GM19467 (cell line): ENCODE data around the gene CACNB4.
A peak's percentile ranks its signal among the peaks of the same experiment; 100 is the strongest.

Experiments used
- ATAC-seq: cut with Tn5 transposase; IDR thresholded peaks from one replicate; pipeline ENCODE4 v1.9.1; 2021; ENCODE audit warnings: mild to moderate bottlenecking, moderate library complexity; ENCODE audit not compliant: unreplicated experiment

The CACNB4 gene

GRCh38 chr2:152089238-152089637 is 9.6 kb downstream of the CACNB4 start:
- no peak for ATAC-seq

GRCh38 chr2:152088006-152088405 is 10.8 kb downstream of the CACNB4 start:
- ATAC-seq, result no peak

- no peak for ATAC-seq
These were observed 12.6 kb downstream of the CACNB4 start for GRCh38 chr2:152086231-152086630.

- ATAC-seq, result no peak
These were observed 14.8 kb downstream of the CACNB4 start for GRCh38 chr2:152084076-152084475.

DNA sequence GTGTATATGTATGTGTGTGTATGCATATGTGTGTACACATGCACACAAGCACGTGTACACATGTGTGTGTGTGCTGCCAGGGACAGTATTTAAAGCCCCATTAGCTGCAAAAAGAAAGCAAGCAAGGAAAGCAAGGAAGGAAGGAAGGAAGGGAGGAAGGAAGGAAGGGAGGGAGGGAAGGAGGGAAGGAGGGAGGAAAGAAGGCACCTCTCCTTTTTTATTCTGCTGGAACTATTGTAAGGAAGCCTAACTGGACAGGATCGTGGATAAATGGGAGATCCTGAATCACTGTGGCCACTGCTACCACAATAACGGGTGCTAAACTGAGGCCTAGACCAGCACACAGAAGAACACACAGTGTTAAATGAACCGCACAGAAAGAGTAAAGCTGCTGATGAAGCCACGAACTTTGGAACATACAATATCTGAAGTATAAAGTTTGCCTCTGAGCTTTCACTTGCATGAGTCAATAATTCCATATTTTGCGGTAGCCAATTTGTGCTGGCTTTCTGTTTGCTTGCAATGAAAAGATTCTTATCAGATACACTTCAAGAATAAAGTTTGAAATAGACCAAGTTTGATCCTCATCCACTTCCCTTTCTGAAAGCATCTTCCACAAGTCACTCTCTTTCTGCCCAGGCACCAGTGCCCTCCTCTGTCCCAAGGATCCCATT is 15.5 kb downstream of the CACNB4 start:
- ATAC-seq, result no peak

DNA sequence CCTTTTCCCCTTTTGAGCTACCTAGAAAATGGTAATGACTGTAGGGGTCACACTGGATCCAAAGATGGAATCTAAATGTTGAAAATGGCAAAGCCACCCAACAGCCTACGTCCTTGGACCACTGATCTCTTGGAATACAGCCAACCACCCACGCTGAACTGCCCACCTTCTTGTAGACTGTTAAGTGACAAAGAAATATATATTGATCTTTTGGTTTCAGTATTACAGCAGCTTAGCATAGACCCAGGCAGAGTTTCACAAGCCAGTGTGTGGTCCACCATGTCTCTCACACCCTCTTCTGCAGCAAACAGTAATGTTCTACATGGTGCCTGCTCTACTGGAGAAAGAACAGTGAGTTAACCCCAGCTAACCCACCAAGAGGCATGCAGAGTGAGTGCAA is 20.2 kb downstream of the CACNB4 start:
- ATAC-seq, result peak; percentile 68

DNA sequence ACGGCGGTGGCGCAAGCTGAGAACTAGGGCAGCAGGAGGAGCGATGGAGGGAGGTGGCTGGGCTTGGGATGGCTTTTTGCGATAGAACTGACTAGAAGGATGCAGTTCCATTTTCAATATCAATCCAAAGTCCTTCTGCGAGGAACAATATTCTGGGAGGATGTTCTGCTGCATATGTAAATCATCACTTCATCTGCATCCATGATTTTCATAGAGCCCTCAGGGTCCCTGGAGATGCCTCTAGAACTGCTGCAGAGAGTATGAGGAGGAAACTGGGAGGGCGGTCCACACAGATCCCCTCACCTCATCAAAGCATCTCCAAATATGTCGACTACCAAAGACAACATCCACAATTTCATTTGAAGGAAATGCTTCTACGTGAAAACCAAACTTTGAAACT is 20.8 kb downstream of the CACNB4 start:
- no peak for ATAC-seq

GRCh38 chr2:152075461-152076050 is 23.3 kb downstream of the CACNB4 start:
- no peak for ATAC-seq

DNA sequence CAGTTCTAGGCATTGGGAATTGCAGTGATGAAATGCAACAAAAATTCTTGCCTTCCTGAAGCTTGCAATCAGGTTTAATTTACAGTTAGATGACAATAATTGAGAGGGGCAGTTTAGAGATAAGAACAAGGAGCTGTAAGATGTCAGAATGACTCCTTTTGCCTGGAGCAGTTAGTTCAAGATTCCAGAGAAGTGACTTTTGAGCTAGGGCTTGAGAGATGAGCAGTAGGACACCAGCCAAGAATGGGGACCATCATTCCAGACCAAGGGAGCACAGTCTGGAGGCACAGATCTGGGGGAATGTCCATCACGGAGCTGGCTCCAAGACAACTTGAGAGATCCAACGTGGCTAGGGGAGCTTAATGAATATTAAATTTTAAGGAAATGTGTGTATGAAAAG is 26.8 kb downstream of the CACNB4 start:
- ATAC-seq, result no peak

DNA sequence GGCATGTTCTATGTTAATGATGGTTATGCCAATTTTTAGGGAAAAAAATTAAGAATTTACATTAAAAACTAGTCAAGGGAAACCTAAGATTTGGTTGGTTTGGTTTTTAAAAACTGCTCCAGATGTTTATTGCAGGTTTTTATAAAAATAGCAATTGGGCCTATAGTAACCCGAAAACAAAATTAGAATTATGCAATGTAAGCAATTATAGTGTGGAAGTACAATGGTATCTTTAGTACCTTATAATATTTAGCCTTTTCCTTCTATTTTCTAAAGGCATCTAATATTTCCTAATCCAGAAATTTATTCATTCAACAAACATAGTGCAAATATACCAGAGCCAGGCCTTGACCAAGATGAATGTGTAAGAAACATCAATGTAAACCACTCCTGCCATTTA is 27.3 kb downstream of the CACNB4 start:
- ATAC-seq, result no peak

DNA sequence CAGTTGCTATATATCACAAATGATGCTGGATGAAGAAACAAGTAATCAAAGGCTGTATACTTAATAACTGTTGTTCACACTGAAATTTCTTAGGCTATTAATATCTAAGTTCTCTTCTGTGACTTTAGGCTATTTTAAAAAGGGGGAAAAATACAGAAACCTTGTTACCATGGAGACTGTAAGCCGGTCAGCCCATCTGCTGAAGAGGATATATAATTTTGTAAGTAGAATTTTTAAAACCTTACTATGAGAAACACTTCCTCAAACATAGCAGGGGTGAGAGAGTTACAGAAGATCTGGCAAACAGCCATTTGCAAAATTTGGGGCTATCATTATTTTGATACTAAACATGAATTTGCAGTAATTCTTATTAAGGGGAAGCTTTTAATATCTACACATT is 27.8 kb downstream of the CACNB4 start:
- ATAC-seq, result no peak

DNA sequence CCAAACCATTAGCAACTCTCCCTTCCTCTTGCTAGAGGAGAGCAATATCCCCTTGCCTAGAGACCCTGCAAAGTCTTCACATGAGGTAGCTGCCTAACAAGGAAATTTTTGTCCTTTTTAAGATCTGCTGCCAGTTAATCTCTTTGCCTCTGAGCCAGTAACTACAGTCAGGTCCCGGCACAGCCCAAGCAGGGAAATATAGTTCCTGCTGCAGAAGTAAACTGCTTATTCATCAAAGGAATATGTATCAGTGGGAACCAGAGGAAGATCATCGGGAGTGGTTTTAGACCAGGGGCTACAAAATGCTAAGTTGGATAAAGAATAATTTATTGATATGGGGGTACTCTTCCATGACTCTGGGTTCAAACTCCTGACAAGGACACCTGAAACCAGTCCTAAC is 30.6 kb downstream of the CACNB4 start:
- no peak for ATAC-seq

GRCh38 chr2:152067823-152068222 is 31.0 kb downstream of the CACNB4 start:
- ATAC-seq, result no peak

DNA sequence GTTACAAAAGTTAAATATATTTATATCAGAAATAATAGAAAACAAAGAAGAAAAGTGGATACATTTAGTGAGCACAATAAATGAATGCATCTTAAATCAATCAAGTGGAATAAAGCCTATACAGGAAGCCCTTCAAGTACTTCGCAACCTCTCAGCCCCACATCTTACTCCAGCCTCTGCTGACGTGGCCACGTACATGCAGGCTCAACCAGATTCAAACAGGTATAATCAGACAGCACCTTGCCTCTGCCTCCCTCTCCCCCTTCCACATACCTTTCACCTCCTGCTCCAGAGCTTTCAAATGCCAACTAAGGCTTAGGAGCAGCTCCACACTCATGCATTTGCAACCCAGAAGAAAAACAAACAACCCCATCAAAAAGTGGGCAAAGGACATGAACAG is 32.9 kb downstream of the CACNB4 start:
- no peak for ATAC-seq

DNA sequence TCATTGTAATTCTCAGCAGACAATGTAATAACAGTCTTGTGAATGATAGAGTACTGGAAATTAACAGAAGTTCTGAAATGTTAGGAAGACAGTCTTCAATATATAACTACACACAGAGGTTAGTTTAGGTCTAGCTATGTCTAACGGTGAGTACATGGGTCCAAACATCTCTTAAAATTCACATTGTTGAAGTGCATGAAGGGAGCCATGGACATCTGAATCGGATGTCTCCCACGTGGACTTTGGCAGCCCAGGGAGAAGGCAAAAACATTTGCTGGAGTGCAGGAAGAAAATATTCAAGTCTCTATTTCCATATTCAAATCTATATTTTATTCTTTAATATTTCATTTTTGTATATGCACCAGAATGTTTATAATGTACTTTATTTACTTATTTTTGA is 34.8 kb downstream of the CACNB4 start:
- no peak for ATAC-seq

- ATAC-seq, result no peak
These were observed 35.4 kb downstream of the CACNB4 start for GRCh38 chr2:152063325-152063924.

GRCh38 chr2:152062125-152063091 is 36.4 kb downstream of the CACNB4 start:
- peak; percentile 74 for ATAC-seq

GRCh38 chr2:152061383-152061782 is 37.5 kb downstream of the CACNB4 start:
- ATAC-seq, result no peak

GRCh38 chr2:152058655-152059054 is 40.2 kb downstream of the CACNB4 start:
- ATAC-seq, result no peak

DNA sequence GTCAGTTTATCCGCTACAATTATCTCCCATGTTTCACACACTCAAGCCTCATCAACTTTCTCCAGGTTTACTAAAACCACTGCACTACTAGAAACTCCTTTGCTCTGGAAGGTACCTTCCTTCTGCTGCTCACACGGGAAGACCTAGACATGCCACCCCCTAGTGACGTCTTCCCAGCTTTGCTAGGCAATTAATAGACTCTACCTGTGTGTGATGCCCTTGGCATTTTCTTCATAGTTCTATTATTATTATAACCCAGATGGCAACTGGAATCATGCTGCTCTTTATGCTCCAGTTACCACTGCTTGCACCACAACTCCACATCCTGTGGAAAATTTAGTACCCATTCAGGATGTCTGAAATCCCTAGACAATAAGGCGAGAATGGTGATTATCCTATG is 42.4 kb downstream of the CACNB4 start:
- ATAC-seq, result no peak

- no peak for ATAC-seq
These were observed 43.3 kb downstream of the CACNB4 start for GRCh38 chr2:152055366-152056108.
